ENCODE data around the gene NOS1AP.

The NOS1AP gene

DNA sequence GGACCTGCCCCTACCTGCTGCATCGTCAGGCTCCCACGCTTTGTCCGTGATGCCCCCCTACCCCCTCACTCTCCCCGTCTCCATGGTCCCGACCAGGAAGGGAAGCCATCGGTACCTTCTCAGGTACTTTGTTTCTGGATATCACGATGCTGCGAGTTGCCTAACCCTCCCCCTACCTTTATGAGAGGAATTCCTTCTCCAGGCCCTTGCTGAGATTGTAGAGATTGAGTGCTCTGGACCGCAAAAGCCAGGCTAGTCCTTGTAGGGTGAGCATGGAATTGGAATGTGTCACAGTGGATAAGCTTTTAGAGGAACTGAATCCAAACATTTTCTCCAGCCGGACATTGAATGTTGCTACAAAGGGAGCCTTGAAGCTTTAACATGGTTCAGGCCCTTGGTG is 298.3 kb downstream of the NOS1AP start:
- Histone ChIP-seq H3K9me3 (ENCODE audit: insufficient read depth, low read depth, low read length) (no peaks in the 10 kb centered on the region), H3K4me1 (ENCODE audit: insufficient read depth, low read length) (0 out of 2 replicates have a peak, but pooled peaks cover 4% of the 10 kb centered on the region), H3K36me3 (ENCODE audit: insufficient read depth, low read depth, low read length) (peaks cover 7% of the 10 kb centered on the region; the same call in 1 of the 2 replicates), H3K27me3 (ENCODE audit: insufficient read depth, low read length) (no peaks in the 10 kb centered on the region), H3K27ac (ENCODE audit: low read length) (no peak overlapping the region), H3K4me3 (ENCODE audit: low read length) (no peak overlapping the region), H3K9ac (ENCODE audit: low read depth, low read length) (no peak overlapping the region)

GRCh38 chr1:162368451-162368850 is 299.0 kb downstream of the NOS1AP start:
- Histone ChIP-seq H3K36me3 (ENCODE audit: insufficient read depth, low read depth, low read length) (peaks cover 7% of the 10 kb centered on the region; the same call in 1 of the 2 replicates), H3K9ac (ENCODE audit: low read depth, low read length) (no peak overlapping the region), H3K9me3 (ENCODE audit: insufficient read depth, low read depth, low read length) (no peaks in the 10 kb centered on the region), H3K4me3 (ENCODE audit: low read length) (no peak overlapping the region), H3K4me1 (ENCODE audit: insufficient read depth, low read length) (no peaks in the 10 kb centered on the region), H3K27me3 (ENCODE audit: insufficient read depth, low read length) (no peaks in the 10 kb centered on the region), H3K27ac (ENCODE audit: low read length) (no peak overlapping the region)

DNA sequence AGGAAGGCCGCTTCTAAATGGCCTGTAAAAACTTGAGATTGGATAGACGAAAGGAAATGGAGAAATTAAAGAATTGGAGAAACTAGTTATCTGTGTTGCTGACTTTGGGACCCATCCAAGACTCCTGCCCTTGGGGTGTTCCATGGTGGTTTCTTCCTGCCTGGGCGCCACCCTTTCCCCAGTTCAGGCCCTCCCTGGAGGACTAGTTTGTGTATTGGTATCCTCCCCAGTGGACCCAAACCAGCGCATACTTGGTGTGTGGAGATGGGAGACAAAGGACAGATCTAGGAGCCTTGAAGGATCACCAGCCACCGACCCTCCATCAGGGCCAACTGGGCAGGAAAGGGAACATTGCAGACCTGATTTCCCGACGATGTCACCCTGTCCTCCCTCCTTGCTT is 300.1 kb downstream of the NOS1AP start:
- Histone ChIP-seq H3K9ac (ENCODE audit: low read depth, low read length) (no peak overlapping the region), H3K9me3 (ENCODE audit: insufficient read depth, low read depth, low read length) (no peaks in the 10 kb centered on the region), H3K4me3 (ENCODE audit: low read length) (no peak overlapping the region), H3K36me3 (ENCODE audit: insufficient read depth, low read depth, low read length) (peaks cover 7% of the 10 kb centered on the region; the same call in 1 of the 2 replicates), H3K27ac (ENCODE audit: low read length) (no peak overlapping the region), H3K27me3 (ENCODE audit: insufficient read depth, low read length) (no peaks in the 10 kb centered on the region), H3K4me1 (ENCODE audit: insufficient read depth, low read length) (no peaks in the 10 kb centered on the region)

GRCh38 chr1:162370161-162370560 is 300.7 kb downstream of the NOS1AP start:
- Histone ChIP-seq H3K27me3 (ENCODE audit: insufficient read depth, low read length) (no peaks in the 10 kb centered on the region), H3K4me1 (ENCODE audit: insufficient read depth, low read length) (no peaks in the 10 kb centered on the region), H3K9me3 (ENCODE audit: insufficient read depth, low read depth, low read length) (no peaks in the 10 kb centered on the region), H3K9ac (ENCODE audit: low read depth, low read length) (no peak overlapping the region), H3K27ac (ENCODE audit: low read length) (no peak overlapping the region), H3K36me3 (ENCODE audit: insufficient read depth, low read depth, low read length) (peaks cover 7% of the 10 kb centered on the region; the same call in 1 of the 2 replicates), H3K4me3 (ENCODE audit: low read length) (no peak overlapping the region)

- Histone ChIP-seq H3K9ac (ENCODE audit: low read depth, low read length) (no peak overlapping the region), H3K27me3 (ENCODE audit: insufficient read depth, low read length) (no peaks in the 10 kb centered on the region), H3K4me3 (ENCODE audit: low read length) (no peak overlapping the region), H3K9me3 (ENCODE audit: insufficient read depth, low read depth, low read length) (no peaks in the 10 kb centered on the region), H3K4me1 (ENCODE audit: insufficient read depth, low read length) (no peaks in the 10 kb centered on the region), H3K36me3 (ENCODE audit: insufficient read depth, low read depth, low read length) (peaks cover 7% of the 10 kb centered on the region; the same call in 1 of the 2 replicates), H3K27ac (ENCODE audit: low read length) (no peak overlapping the region)
These were observed 301.2 kb downstream of the NOS1AP start for GRCh38 chr1:162370721-162371120.

- Histone ChIP-seq H3K4me3 (ENCODE audit: low read length) (no peak overlapping the region), H3K4me1 (ENCODE audit: insufficient read depth, low read length) (no peaks in the 10 kb centered on the region), H3K36me3 (ENCODE audit: insufficient read depth, low read depth, low read length) (peaks cover 7% of the 10 kb centered on the region; the same call in 1 of the 2 replicates), H3K9me3 (ENCODE audit: insufficient read depth, low read depth, low read length) (no peaks in the 10 kb centered on the region), H3K9ac (ENCODE audit: low read depth, low read length) (no peak overlapping the region), H3K27me3 (ENCODE audit: insufficient read depth, low read length) (no peaks in the 10 kb centered on the region), H3K27ac (ENCODE audit: low read length) (no peak overlapping the region)
These were observed 302.1 kb downstream of the NOS1AP start for GRCh38 chr1:162371611-162372010.

DNA sequence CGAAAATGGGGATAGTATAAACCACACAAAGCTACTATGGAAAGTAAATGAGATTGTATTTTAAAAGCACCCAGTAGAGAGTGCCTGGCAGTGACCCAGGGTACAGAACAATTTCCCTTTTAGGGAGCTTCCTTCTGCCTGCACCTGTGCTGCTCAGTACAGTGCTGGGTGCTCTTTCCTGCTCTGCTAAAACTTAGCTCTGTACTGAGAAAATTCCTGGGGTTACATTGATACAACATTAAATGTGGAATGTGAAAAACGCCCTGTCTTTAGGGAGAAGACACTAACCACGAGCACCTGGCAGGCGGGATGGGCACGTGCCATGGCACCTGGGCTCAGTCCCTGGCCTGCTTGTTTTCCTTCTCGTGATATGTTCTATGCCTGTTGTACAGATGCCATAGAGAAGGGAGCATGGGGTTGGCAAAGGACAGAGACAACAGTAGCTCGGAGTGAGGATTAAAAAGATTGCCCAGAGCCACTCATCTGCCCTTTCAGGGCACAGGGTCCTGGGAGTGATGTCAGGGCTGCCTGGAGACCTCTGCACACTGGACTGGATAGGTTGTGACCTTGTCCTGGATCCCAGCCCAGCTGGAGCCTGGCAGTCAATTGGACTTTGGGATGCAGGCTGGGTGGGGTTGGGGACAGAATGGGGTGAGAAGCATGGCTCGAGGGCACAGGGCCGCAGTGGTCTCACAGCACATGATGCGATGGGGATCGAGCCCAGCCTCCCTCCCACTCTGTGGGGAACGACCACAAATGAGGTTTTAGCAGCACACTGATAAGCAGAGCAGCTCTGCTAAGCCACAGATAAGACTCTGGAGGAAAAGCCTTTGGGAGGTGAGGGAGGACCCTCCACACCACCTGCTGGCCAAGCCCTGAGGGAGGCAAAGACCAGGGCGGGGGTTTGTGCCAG is 302.9 kb downstream of the NOS1AP start:
- no peaks in the 10 kb centered on the region for H3K4me1 ChIP-seq (ENCODE audit: insufficient read depth, low read length)
- H3K27ac ChIP-seq (ENCODE audit: low read length) = no peak overlapping the region
- no peak overlapping the region for H3K4me3 ChIP-seq (ENCODE audit: low read length)
- H3K27me3 ChIP-seq (ENCODE audit: insufficient read depth, low read length) = no peaks in the 10 kb centered on the region
- H3K9ac ChIP-seq (ENCODE audit: low read depth, low read length) = no peak overlapping the region
- no peaks in the 10 kb centered on the region for H3K9me3 ChIP-seq (ENCODE audit: insufficient read depth, low read depth, low read length)
- H3K36me3 ChIP-seq (ENCODE audit: insufficient read depth, low read depth, low read length) = peaks cover 7% of the 10 kb centered on the region; the same call in 1 of the 2 replicates

DNA sequence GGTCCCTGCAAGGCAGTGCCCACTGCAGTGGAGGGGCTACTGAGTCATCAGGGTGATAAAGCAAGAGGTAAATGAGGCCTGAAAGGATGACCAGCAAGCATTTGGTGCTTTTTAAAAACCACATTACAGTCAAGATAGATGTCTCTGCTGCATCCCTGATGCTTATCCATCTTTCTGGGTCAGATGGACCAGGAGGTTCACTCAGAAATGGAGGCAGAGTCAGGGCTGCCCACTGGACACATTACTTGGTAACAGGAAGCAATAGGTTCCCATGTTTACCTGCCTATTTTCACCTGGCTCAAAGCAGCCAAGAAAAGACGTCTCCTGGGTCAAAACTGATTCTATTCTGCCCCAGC is 303.6 kb downstream of the NOS1AP start:
- H3K4me3 ChIP-seq (ENCODE audit: low read length) = no peak overlapping the region
- H3K27me3 ChIP-seq (ENCODE audit: insufficient read depth, low read length) = no peaks in the 10 kb centered on the region
- no peaks in the 10 kb centered on the region for H3K9me3 ChIP-seq (ENCODE audit: insufficient read depth, low read depth, low read length)
- H3K9ac ChIP-seq (ENCODE audit: low read depth, low read length) = no peak overlapping the region
- H3K4me1 ChIP-seq (ENCODE audit: insufficient read depth, low read length) = no peaks in the 10 kb centered on the region
- no peak overlapping the region for H3K27ac ChIP-seq (ENCODE audit: low read length)
- peaks cover 7% of the 10 kb centered on the region; the same call in 1 of the 2 replicates for H3K36me3 ChIP-seq (ENCODE audit: insufficient read depth, low read depth, low read length)

- Histone ChIP-seq H3K36me3 (ENCODE audit: insufficient read depth, low read depth, low read length) (peaks cover 1% of the 10 kb centered on the region; the same call in 1 of the 2 replicates), H3K27ac (ENCODE audit: low read length) (no peak overlapping the region), H3K9me3 (ENCODE audit: insufficient read depth, low read depth, low read length) (no peaks in the 10 kb centered on the region), H3K9ac (ENCODE audit: low read depth, low read length) (no peak overlapping the region), H3K4me1 (ENCODE audit: insufficient read depth, low read length) (no peaks in the 10 kb centered on the region), H3K27me3 (ENCODE audit: insufficient read depth, low read length) (no peaks in the 10 kb centered on the region), H3K4me3 (ENCODE audit: low read length) (no peak overlapping the region)
These were observed 304.2 kb downstream of the NOS1AP start for GRCh38 chr1:162373541-162374260.

DNA sequence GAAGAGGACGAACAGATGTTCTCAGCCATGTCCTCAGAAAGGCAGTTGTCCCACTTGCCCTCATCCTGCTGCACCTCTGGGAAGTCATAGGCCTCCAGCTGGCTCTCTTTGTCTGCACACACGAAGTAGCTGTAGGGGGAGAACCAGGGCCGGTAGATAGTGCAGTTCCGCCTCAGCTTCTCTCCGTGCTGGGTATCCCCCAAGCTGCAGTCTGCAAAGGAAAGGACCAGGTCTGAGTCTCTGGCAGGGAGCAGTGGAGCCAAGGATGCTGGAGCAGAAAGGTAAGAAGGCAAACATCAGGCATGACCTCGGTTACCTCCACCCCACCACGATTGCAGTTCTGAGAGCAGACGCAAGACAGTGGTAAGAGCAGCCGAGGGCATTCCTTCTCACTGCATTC is 304.9 kb downstream of the NOS1AP start:
- Histone ChIP-seq H3K36me3 (ENCODE audit: insufficient read depth, low read depth, low read length) (no peaks in the 10 kb centered on the region), H3K4me3 (ENCODE audit: low read length) (no peak overlapping the region), H3K4me1 (ENCODE audit: insufficient read depth, low read length) (no peaks in the 10 kb centered on the region), H3K9me3 (ENCODE audit: insufficient read depth, low read depth, low read length) (no peaks in the 10 kb centered on the region), H3K27ac (ENCODE audit: low read length) (no peak overlapping the region), H3K27me3 (ENCODE audit: insufficient read depth, low read length) (no peaks in the 10 kb centered on the region), H3K9ac (ENCODE audit: low read depth, low read length) (no peak overlapping the region)

- Histone ChIP-seq H3K27me3 (ENCODE audit: insufficient read depth, low read length) (no peaks in the 10 kb centered on the region), H3K36me3 (ENCODE audit: insufficient read depth, low read depth, low read length) (no peaks in the 10 kb centered on the region), H3K9me3 (ENCODE audit: insufficient read depth, low read depth, low read length) (no peaks in the 10 kb centered on the region), H3K27ac (ENCODE audit: low read length) (no peak overlapping the region), H3K4me3 (ENCODE audit: low read length) (no peak overlapping the region), H3K9ac (ENCODE audit: low read depth, low read length) (no peak overlapping the region), H3K4me1 (ENCODE audit: insufficient read depth, low read length) (no peaks in the 10 kb centered on the region)
These were observed 306.0 kb downstream of the NOS1AP start for GRCh38 chr1:162375463-162375862.

- no peaks in the 10 kb centered on the region for H3K4me1 ChIP-seq (ENCODE audit: insufficient read depth, low read length)
- no peak within 1 kb of the TSS for H3K9ac ChIP-seq (ENCODE audit: low read depth, low read length)
- no peaks in the 10 kb centered on the region for H3K36me3 ChIP-seq (ENCODE audit: insufficient read depth, low read depth, low read length)
- no peaks in the 10 kb centered on the region for H3K9me3 ChIP-seq (ENCODE audit: insufficient read depth, low read depth, low read length)
- H3K27me3 ChIP-seq (ENCODE audit: insufficient read depth, low read length) = no peaks in the 10 kb centered on the region
- H3K27ac ChIP-seq (ENCODE audit: low read length) = no peak within 1 kb of the TSS
- no peak within 1 kb of the TSS for H3K4me3 ChIP-seq (ENCODE audit: low read length)
These were observed 307.2 kb downstream of the NOS1AP start, which contains the start of gene SPATA46 for GRCh38 chr1:162376691-162377090. Gene SPATA46 (minus strand): TSS chr1:162376854. CDS start chr1:162376790, 64 bp downstream.

Data from iPS-20b (cell line).